Uterus (tissue), 4 donors: ENCODE data around the gene MYOM3. TPM values are rescaled to one million over a fixed set of nuclear protein-coding genes. Genes with fewer than 3 reads are reported as not detected.
"Not testable (repeated sequence)": the region's sequence is repeated elsewhere in the genome, so short reads cannot be mapped to it uniquely, and the experiment has no call there.

Experiments used
- DNase-seq, 2 donors: peaks; one replicate each; pipeline ENCODE4 v3.0.0-alpha.2; 2019 to 2020
- H3K27ac ChIP-seq, 2 donors: fragments of 200-600 bp; sonication (generic); 1 replicate in 1 of 2; 2 replicates in 1 of 2; pipeline ENCODE4 v1.5.1; 2016 to 2018
- H3K27me3 ChIP-seq, 2 donors: fragments of 200-600 bp; sonication (generic); one replicate each; pipeline ENCODE4 v1.5.1; 2018 to 2019; ENCODE audit warnings: control low read depth in 1 of 2
- H3K36me3 ChIP-seq, 2 donors: fragments of 200-600 bp; sonication (generic); one replicate each; pipeline ENCODE4 v1.5.1; 2019; ENCODE audit warnings: control low read depth in 1 of 2
- H3K4me1 ChIP-seq, 2 donors: fragments of 200-600 bp; sonication (generic); one replicate each; pipeline ENCODE4 v1.5.1; 2018 to 2019; ENCODE audit warnings: control low read depth in 1 of 2
- H3K4me3 ChIP-seq, 2 donors: fragments of 200-600 bp; sonication (generic); 1 replicate in 1 of 2; 2 replicates in 1 of 2; pipeline ENCODE4 v1.5.1; 2018 to 2019; ENCODE audit warnings: mild to moderate bottlenecking in 1 of 2
- H3K9me3 ChIP-seq, 2 donors: fragments of 200-600 bp; sonication (generic); one replicate each; pipeline ENCODE4 v1.5.1; 2019; ENCODE audit warnings: control low read depth in 1 of 2
- POLR2A ChIP-seq, 2 donors: fragments of 450-650 bp; IDR thresholded peaks; one replicate each; pipeline ENCODE4 v1.6.1; 2016; ENCODE audit warnings: antibody characterized with exemption in 2 of 2, mild to moderate bottlenecking in 1 of 2, moderate library complexity in 1 of 2
- intact Hi-C: fragments of 100-400 bp; cut with DNase I; formaldehyde crosslinking; loops from one replicate; pipeline ENCODE4 v1.15.1; 2023; ENCODE audit warnings: low total_unique reads
- total RNA-seq, 4 donors: library from RNA; depleted of rRNA in 3 of 4; stranded (reverse); fragments of >200 nt in 3 of 4; gene quantifications; one replicate each; pipeline versions ENCODE4 v1.1.0 to v1.2.4, GENCODE V29; 2014 to 2023
- TF ChIP-seq, protein P1 (sequence below), 4 experiments: fragments of 200-600 bp in 2 of 4; fragments of 450-650 bp in 2 of 4; sonication (generic) in 2 of 4; IDR thresholded peaks; one replicate each; pipeline ENCODE4 v1.5.1; 2016 to 2019; ENCODE audit warnings: antibody characterized with exemption in 4 of 4, mild to moderate bottlenecking in 2 of 4, moderate library complexity in 1 of 4
- donor health status: DM: yes; HTN: yes; CAD: no.

The MYOM3 gene
- total RNA-seq, 4 donors from 2014 or later, result under 0.01 to 0.90 (median 0.79) TPM; not detected in 1

DNA sequence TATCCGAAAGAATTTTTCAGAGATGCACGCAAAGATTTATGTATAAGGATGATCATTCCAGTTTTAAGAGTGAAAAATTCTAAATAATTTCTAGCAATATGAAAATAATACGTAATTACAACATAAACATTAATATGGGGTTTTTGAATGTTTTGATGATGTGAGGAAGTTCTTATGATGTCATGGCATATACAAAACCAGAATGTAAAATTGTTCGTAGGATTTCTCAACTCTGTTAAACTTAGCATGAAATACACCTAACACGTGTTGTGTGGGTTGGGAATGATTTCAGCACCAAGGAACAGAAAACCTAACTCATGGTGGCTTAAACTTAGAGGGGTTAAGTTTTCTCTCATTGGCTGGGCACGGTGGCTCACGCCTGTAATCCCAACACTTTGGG lies 62.2 kb downstream of the MYOM3 start:
- H3K36me3 ChIP-seq, result no peaks in the 10 kb centered on the region
- no peaks in the 10 kb centered on the region for H3K9me3 ChIP-seq
- no peak for TF ChIP-seq POLR2A (IDR thresholded peaks at IDR 0.05)
- TF ChIP-seq, protein P1, sequence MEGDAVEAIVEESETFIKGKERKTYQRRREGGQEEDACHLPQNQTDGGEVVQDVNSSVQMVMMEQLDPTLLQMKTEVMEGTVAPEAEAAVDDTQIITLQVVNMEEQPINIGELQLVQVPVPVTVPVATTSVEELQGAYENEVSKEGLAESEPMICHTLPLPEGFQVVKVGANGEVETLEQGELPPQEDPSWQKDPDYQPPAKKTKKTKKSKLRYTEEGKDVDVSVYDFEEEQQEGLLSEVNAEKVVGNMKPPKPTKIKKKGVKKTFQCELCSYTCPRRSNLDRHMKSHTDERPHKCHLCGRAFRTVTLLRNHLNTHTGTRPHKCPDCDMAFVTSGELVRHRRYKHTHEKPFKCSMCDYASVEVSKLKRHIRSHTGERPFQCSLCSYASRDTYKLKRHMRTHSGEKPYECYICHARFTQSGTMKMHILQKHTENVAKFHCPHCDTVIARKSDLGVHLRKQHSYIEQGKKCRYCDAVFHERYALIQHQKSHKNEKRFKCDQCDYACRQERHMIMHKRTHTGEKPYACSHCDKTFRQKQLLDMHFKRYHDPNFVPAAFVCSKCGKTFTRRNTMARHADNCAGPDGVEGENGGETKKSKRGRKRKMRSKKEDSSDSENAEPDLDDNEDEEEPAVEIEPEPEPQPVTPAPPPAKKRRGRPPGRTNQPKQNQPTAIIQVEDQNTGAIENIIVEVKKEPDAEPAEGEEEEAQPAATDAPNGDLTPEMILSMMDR (IDR thresholded peaks at IDR 0.05), result no peak
- no peak for DNase-seq
- intact Hi-C loops, result no loop called here
- no peak overlapping the region for H3K4me3 ChIP-seq
- H3K27me3 ChIP-seq, result no peaks in the 10 kb centered on the region
- H3K27ac ChIP-seq, result no peak overlapping the region
- peaks cover 4 to 10% of the 10 kb centered on the region in 2 donors for H3K4me1 ChIP-seq

DNA sequence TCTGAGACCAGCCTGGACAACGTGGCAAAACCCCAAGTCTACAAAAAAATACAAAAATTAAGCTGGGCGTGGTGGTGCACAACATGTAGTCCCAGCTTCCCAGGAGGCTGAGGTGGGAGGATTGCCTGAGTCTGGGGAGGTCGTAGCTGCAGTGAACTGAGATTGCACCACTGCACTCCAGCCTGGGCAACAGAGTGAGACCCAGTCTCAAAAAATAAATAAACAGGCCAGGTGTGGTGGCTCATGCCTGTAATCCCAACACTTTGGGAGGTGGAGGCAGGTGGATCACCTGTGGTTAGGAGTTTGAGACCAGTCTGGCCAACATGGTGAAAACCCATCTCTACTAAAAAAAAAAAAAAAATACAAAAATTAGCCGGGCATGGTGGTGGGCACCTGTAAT lies 63.0 kb downstream of the MYOM3 start:
- H3K27me3 ChIP-seq, H3K4me3 ChIP-seq, DNase-seq, H3K9me3 ChIP-seq, intact Hi-C loops, H3K36me3 ChIP-seq, H3K27ac ChIP-seq: not testable (repeated sequence)
- peaks cover 4 to 10% of the 10 kb centered on the region in 2 donors for H3K4me1 ChIP-seq

- Histone ChIP-seq H3K9me3 (no peaks in the 10 kb centered on the region), H3K4me1 (peaks cover 4 to 10% of the 10 kb centered on the region in 2 donors), H3K27ac (no peak overlapping the region), H3K4me3 (no peak overlapping the region), H3K27me3 (no peaks in the 10 kb centered on the region), H3K36me3 (no peaks in the 10 kb centered on the region)
- DNase-seq, result no peak
- no peak for TF ChIP-seq POLR2A (IDR thresholded peaks at IDR 0.05)
- TF ChIP-seq, protein P1 (IDR thresholded peaks at IDR 0.05), result no peak
- intact Hi-C loops, result no loop called here
Observed at GRCh38 chr1:24048205-24048869, 63.6 kb downstream of the MYOM3 start.

- intact Hi-C loops, result no loop called here
- peak; percentile 77 for DNase-seq
- no peaks in the 10 kb centered on the region for H3K9me3 ChIP-seq
- no peaks in the 10 kb centered on the region for H3K36me3 ChIP-seq
- H3K4me1 ChIP-seq, result peaks cover 4 to 10% of the 10 kb centered on the region in 2 donors
- H3K27ac ChIP-seq, result peak overlapping the region; percentile 82 to 83
- H3K4me3 ChIP-seq, result no peak overlapping the region
- no peaks in the 10 kb centered on the region for H3K27me3 ChIP-seq
- no peak for TF ChIP-seq POLR2A (IDR thresholded peaks at IDR 0.05)
- TF ChIP-seq, protein P1 (IDR thresholded peaks at IDR 0.05), result no peak
Observed at GRCh38 chr1:24047110-24047477, 64.8 kb downstream of the MYOM3 start.

GRCh38 chr1:24045771-24046170 lies 66.2 kb downstream of the MYOM3 start:
- H3K4me3 ChIP-seq, result no peak overlapping the region
- peak; percentile 25 to 26 for DNase-seq
- no peaks in the 10 kb centered on the region for H3K36me3 ChIP-seq
- TF ChIP-seq, protein P1 (IDR thresholded peaks at IDR 0.05), result no peak
- no peak for TF ChIP-seq POLR2A (IDR thresholded peaks at IDR 0.05)
- intact Hi-C loops, result no loop called here
- H3K27me3 ChIP-seq, result no peaks in the 10 kb centered on the region
- H3K4me1 ChIP-seq, result peaks cover 4 to 10% of the 10 kb centered on the region in 2 donors
- peak overlapping the region; percentile 82 to 83 for H3K27ac ChIP-seq
- H3K9me3 ChIP-seq, result no peaks in the 10 kb centered on the region

- peaks cover 4 to 10% of the 10 kb centered on the region in 2 donors for H3K4me1 ChIP-seq
- H3K27me3 ChIP-seq, DNase-seq, H3K27ac ChIP-seq, H3K36me3 ChIP-seq, intact Hi-C loops, H3K4me3 ChIP-seq, H3K9me3 ChIP-seq: not testable (repeated sequence)
Observed at GRCh38 chr1:24044672-24045071, 67.3 kb downstream of the MYOM3 start.
